ENCODE results near the gene RPS6KL1.

The RPS6KL1 gene

DNA sequence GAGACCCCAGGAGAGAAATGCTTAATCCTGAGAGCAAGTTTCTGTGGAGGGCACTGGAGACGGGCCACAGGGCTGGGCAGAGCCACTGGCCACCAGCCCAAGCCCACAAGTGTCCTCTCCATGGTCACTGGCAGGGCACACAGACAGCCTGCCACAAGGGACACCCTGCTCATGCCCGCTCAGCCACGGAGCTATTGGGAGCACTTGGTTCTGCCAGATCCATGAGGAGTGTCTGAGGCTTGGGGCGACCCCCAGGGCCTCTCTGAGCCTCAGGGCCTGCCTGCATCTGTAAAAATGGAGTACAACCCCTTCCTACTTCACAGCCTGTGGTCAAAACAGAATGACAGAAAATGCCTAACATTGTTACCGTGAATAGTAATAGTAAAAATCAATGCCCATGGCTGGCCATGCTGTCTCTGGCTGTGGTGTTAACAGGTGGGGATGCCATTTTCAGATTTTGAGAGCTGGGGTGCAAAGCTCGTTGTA is 29.2 kb upstream of the RPS6KL1 start:
- no peak for DNase-seq

DNA sequence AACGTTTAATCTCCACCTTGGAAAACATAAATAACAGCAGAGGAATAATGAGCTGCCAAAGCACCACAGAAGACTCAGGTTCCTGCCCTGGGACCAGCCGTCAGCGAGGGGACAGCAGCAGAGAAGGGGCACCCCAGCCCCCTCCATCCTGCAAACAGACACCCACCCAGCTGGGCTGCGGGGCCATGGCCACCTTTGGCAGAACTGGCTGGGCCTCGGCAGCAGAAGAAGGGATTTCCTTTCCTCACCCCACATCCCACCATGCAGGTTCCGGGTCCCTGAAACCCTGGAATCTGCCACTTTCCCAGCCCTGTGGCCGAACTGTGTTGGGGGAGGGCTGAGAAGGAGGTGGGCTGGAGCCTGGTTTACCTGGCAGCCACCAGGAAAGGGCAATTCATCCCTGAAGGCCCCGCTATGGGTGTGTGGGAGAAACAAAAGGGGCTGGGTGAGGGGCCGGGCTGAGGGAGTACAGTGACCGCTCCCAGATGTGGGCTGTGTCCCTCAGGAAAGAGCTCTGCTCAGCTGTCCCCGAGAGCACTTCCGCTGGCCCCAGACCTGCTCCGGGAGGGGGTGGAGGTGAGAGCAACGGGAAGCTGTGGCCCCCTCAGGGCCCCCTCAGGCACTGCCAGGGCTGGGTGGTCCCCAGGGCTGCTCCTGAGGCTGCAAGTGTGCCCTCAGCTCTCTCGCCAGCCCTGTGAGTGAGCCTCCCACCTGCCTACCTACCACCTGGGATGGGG is 28.6 kb upstream of the RPS6KL1 start:
- DNase-seq, result no peak

DNA sequence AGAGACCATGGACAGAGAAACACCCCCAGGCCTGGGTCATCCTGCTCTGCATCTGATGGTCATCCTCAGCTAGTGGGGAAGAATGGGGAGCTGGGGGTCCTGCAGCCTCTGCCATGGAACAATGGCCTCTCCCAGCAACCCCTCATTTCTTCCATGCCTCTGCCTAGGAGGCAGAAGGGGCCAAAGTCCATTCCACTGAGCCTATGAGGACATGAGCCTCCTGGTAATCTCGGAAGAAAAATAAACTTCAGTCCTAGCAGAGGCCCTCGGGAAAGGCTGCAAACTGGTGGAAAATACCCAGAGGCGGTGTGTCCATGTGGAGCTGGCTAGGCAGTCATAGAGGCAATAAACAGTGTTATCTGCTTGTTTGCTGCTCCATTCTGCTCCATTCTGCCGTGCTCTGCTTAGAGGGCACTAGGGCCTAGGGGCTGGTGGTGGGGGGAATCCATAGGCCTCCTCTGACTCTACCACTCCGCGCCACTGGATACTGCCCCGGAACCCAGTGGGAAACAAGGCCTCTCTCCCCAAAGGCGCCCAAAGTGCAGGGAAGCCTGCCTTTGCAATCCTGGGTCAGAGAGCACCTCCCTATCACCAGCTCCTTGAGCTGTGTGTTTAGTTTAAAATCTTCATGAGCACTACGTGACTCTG is 27.9 kb upstream of the RPS6KL1 start:
- no peak for DNase-seq

DNA sequence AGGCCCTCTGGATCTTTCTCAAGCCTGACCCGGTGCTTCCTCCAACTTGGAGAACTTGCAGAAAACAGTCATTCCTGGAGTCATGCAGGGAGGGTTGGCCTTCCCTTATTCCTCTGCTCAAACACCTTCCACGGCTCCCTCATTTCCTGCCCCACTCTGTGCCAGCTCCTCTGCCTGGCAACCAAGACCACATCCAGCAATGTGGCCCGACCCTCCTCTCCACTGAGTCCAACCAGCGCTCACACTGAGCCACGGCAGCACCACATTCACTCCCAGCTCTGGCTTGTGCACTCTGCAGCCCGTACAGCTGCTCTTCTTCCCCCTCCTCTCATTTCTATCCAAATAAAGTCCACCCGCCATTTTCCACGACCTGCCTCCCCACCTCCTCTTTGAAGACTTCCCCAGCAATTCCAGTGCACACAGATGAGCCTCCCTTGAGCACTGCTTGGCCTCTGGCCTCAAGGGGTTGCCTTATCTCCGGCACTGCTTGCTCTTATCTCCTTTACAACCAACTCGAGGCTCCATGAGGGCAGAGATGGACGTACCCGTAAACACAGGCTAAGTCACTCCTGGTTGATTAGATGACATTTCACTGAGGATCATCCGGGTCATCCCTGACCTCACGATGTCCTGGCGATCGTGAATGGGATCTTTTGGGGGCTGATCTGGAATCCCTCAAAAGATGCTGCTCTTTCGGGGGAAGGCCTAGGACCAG is 27.0 kb upstream of the RPS6KL1 start:
- DNase-seq, result no peak

DNA sequence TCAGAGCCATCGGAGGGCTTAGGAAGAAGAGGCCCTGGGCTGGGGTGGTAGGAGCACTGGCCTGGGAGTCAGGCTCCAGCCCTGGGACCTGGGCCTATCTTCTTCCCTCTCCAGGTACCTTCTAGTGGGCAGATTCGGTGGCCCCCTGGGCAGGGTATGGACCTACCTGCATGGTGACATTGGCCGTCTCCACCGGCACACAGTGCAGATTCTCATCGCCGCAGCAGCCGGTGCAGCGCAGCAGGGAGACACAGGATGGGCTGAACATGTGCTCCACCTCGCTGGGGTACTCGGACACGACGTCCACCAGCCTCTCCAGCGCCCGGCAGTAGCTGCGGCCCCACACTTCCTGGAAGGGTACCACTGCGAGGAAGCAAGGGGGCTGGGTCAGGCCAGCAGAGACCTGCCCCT is 26.1 kb upstream of the RPS6KL1 start:
- no peak for DNase-seq

DNA sequence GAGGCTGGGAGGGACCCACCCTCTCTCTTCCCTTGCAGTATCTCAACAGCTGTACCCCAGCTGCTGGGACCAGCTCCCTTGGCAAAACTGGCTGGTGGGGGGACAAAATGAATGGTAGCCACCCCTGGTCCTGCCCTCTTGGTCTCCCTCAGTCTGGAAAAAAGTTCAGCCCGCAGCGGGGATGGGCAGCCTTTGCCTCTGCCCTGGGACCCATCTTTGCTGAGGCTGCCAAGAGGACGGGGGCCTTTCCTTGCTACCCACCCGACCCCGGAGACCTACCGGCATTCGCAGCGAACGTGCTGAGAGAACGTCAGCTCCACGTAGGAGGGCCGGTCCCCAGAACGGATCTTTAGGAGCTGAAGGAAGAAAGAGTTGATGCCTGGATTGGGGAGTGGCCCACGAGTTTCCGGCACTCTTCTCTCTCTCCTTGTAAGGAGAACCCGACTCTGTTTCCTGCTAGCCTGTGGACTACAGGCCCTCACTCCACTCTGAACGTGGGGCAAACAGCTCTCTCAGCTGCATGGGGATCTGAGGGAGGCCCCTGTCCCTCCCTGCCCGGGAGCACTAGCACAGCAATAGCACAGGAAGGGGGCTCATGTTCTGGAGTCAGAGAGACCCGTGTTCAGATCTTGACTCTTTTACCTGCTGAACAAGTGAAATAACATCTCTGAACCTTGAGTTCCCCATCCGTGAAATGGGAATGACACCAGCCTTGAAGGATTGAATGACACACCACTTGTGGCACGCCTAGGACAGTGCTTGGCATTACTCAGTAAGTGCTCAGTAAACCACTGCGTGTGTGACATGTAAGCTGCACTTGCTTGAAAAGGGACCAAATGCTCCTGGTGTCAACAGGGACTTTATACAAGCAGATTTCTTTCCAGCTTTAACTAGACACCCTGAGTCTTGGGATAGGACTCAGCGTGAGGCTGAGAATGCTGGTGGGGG is 25.4 kb upstream of the RPS6KL1 start:
- no peak for DNase-seq

DNA sequence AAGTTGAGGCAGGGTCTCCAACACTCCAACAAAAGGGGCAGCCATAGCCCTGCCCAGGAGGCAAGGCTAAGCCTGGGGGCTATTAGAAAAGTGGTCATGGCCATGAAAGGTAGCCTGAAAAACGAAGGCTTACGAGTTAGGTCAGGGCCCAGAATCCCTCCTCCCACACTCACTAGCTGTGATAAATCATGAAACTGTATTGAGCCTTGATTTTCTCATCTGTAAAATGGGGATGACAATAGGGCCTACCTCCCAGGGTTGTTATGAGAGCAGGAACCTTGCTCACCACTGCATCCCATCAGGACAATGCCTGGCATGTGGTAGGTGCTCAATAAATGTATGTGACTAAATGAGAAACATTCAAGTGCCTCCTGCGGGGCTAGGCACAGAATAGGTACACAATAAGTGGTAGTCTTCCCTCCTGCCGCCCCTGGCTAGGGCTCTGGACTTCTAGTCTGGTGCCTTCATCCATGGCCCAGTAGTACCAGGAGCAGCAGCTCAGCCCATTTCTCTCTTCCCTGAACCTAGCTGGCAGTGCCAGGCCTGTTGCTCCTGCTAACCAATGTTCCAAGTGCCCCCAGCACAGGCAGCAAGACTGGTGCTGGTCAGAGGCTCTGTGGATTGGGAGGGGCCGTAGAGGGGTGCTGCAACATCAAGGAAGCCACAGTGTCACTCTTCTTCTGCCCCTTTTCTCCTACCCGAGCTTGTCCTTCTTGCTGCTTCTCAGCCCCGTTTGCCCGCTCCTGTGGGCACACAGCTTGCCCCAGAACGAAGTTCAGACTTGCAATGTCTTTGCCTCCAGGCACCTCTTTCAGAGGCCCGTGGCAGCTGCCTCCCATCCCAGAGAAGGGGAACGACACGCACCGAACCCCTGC is 24.5 kb upstream of the RPS6KL1 start:
- no peak for DNase-seq

DNA sequence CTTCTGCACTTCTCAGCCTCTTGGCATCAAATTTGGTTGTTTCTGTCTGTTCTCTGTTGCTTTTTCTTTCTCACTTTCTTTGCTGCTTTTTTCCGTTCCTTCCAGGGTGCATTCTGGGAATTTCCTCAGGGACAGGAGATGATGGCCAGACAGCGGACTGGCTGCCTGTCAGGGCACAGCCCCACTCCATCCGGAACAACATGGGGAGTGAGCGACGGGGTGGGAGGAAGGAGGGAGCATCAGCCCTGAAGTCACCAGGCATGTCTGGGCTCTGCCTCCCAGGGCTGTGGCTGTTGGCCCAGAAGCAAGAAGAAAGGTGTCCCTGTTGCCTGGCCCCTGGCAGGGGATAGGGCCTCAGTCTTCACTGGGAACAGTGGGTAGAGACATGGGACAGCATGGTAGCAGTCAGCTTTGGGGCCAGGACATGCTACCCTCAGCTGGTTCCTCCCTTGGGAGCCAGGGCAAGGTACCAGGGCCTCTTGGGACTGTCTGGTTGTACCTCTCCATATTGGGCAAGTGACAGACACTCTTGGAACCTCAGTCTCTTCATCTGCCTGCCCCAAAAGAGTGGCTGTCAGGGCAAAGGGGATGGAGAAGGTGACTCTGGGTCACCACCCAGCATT is 23.7 kb upstream of the RPS6KL1 start:
- no peak for DNase-seq

DNA sequence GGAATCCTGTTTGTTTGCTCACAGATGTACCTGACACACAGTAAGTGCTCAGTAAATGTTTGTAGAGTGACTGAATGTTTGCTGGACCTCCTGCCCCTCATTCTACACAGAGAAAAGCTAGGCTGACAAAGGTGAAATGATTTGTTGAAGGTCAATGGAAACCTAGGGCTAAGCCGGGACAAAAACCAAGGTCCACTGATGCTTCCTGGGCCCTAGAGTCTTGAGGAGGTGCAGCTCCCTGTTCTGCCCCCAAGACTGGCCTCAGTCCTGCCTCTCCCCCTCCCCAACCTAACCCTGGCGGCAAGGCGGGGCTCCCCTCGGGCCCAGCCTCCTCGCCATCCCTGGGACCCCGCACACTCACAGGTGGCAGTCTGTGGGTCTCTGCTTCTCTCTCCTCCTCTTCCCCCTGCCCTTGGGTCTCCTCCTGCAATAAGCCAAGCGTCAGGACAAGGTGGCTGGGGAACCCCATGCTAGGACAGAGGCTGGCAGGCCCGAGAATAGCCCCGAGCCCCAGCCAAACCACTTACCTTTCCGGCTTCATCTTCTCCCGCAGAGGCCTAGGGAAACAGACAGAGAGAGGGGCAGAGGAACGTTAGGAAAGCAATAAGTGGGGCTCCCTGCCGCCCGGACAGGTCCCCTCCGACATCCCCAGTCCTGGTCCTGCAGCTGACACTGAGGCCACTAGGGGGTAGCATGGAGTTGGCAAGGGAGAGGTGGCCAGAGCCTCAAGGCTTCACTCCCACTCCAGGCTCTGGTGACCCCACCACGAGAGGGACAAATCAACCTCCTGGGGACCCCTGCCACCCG is 23.0 kb upstream of the RPS6KL1 start:
- DNase-seq, result peak; percentile 47 to 67 (median 57)

DNA sequence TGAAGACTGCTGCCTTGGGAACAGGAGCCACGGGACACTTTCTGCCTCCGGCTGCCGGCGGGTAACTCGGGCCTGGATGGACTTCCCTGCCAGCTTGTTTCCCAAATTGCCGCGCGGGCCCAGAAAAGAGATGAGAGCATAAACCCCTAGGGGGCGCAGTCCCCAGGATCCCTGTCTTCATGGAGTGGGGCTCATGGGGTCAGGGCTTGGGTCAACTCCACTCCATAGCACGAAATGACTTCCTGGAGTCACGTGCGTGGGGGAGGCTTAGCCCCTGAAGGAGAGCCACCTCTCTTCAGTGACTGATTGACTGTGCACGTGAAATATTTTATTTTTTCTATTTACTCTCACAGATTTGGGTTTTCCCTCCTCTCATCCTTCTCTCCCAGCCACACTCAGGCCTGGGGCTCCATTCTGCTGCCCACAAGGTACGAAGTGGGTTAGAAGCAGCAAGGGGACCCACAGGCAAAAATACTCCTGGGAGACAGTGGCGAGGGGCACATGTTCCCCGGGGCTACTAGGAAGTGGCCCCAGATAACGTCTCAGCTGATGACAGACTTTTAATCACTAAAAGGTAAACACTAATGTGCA is 22.3 kb upstream of the RPS6KL1 start:
- DNase-seq, result no peak

DNA sequence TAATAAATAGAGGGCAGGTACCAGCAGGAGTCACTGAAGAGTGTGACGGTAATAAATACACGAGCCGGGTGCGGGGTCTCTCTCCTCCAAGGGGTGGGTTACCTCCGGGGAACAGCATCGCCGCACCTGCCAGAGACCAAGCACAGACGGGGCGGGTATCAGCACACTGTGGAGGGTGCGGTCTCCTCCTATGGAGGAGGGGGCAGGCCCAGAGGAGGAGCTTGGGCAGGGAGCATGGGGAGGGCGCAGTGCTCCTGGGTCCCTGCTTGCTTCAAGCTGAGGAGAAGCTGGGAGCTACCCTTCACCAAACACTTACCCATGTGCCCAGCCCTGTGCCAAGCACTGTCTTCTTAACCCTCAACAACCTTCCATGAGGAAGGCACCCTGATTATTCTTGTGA is 19.5 kb upstream of the RPS6KL1 start:
- DNase-seq, result peak in 1 of 5 donors; percentile 13

DNA sequence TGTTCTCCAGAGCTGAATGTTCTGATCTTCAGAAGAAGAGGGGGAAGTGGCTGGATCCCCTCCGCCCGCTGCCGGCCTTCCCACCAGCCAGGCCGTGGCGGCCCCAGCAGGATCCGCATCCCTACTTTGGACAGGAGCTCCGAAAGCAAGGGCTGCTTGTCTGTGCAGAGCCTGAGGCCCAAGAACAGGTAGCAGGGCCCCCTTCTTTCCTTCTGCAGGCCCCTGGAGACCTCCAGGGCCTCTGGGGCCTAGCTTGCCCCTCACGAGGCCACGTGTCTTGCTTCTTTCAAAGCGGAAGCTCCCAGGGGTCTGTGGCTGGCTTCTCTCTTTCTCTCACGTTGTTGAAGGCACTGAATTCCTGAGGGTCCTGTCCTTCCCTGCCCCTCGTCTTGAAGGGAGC is 19.1 kb upstream of the RPS6KL1 start:
- no peak for DNase-seq

DNA sequence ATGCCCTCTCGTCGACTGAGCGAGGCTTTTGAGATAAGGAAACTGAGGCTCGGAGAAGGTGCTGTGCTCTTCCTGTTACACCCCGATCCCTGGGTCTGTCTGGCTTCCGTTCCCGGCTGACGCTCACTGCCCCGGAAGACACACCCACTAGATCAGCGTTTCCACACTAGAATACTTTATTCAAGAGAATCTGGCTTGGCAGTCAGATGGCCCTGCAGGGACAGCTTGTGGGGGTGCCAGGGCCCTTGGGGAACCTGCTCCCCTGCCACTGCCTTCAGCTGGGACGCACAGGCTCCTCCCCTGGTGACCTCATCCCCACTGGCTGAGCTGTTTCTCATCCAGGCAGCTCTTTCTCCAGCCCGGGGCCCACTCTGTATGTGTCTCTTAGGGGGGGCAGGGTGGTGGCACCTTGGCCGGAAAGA is 18.6 kb upstream of the RPS6KL1 start:
- DNase-seq, result peak in 3 of 5 donors; percentile 30 to 77 (median 38)

DNA sequence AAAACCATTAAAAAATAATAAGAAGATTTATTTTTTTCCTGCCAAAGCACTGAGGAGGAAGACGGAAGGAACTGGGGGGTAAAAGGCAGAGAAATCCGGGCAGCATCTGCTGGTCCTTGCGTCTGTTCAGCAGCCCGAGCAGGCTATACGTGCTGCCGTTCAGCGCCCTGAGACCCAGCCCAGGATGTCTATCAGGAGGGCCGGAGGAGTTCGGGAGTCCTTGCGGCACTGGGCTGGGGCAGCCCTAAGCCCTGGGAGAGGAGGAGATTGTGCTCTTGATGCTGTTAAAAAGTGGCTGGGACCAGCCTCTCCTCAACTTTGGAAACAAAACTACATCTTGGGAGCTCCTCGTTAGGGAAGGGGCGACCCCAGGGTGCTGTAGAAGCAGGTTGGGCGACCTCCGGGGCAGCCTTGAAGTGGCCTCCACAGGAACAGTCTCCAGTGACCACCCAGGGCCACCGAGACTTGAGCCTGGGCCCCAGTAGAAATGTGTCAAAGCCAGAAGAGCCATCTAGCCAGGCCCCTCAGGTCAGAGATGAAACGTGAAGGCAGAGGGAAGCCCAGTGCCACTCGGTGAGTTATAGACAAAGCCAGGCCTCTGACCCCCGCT is 18.0 kb upstream of the RPS6KL1 start:
- no peak for DNase-seq

DNA sequence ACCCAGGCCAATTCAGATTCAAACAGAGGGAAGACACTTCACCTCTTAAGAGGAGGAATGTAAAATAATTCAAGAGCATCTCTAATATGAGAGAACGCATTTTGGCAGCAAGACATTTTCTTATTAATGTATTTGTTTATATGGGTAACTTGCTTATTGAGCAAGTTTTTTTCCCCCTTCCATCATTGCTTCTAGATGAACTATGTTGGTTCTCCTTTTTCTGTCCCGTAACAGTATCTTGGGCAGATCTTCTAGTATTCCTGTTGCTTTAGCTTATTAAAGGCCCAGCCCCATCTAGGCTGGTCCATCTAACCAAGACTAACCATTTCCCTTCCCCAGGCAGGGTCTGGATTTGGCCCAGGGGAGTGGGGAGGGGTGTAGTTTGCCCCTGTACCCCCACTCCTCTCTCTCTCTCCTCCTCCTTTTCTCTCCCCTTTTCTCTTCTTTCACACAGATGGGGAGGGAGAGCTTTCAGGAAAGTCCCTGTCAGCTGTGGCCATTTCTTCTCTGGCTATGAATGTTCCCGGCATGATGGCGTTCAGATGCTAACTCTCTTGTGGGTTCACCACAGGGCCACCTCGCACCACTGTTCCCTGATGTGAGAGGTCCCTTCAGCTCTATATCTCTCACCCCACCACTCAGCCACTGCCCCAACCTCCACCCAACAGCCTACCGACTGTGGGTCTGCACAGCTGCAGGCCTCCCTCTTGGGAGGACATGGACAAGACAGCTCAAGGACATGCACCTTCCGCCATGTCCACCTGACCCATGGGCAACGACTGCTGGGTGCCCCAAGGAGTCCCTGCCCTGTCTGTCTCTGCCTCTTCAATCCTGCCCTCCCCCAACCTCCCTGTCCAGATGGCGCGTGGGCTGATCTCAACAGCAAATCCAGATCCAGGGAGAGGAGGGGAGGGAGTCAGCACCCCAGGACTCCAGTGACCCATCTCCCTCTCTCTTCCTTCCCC is 15.8 kb upstream of the RPS6KL1 start:
- no peak for DNase-seq

DNA sequence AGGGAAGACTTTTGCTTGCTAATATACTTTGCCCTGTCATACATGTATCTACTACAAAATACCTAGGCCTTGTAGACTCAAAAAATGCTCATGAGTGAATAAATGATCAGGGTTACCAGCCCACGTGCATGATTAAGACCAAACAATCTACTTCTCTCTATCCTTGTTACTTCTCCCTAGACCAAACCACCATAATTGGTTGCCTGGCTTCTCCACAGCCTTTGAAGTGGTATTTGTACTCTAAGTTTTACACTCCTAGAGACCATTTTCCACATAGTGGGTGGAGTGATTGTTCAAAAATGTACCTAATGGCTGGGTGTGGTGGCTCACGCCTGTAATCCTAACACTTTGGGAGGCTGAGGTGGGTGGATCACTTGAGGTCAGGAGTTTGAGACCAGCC is 14.1 kb upstream of the RPS6KL1 start:
- no peak for DNase-seq

DNA sequence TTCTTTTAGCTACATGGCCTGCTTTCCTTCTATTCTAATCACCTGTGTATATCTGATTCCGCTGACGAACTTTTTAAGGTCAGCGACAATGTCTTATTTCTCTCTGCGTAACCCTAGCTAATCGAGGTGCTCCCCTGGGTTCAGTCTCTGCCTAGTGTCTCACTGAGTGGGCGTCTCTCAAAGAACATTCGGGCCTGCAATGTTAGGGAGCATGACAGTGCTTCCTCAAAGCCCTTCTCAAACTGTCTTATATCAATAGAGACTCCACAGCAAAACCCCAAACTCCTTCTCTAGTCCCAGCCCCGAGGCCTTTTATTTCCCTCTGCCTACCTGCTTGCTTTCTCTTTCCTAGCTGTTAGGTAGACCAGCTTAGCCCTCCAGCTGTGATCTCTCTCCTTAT is 13.7 kb upstream of the RPS6KL1 start:
- DNase-seq, result no peak

DNA sequence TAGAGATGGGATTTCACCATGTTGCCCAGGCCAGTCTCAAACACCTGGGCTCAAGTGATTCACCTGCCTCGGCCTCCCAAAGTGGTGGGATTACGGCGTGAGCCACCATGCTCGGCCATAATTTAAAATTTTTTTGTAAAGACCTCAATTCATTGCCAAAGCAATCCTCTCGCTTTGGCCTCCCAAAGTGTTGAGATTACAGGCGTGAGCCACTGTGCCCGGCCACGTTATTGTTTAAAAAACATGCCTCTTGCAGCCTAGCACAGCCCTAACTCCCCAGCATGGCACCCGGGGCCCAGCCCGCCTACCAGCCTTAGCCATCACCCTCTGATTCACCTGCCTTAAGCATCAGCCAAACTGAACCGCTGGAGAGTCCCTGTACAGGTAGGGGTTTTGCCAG is 13.1 kb upstream of the RPS6KL1 start:
- DNase-seq, result no peak
